GM12878 (cell line): ENCODE measurements around the gene BNIP2. TPM values are rescaled to one million over a fixed set of nuclear protein-coding genes. Genes with fewer than 3 reads are reported as not detected.

Source experiments
- ATAC-seq: fragments of 200-7000 bp; cut with Tn5 transposase; 3 replicates; pipeline ENCODE4 v1.9.1; 2020; ENCODE audit warnings: mild to moderate bottlenecking, moderate library complexity
- BruUV-seq: library from RNA; stranded (reverse); fragments of 400-500 nt; replicated peaks from 2 replicates; lab custom pipeline; 2021; lab: Mats Ljungman, UMichigan
- CTCF ChIA-PET: fragments of 300-600 bp; sonication (Branson Sonifier 250); formaldehyde crosslinking; extraction: SDS; loops from one replicate; lab custom pipeline; 2021; ENCODE audit warnings: inconsistent platforms; lab: Yijun Ruan, JAX
- POLR2A ChIA-PET: fragments of 350-600 bp; formaldehyde crosslinking; extraction: SDS; loops from one replicate; lab custom pipeline; 2021; ENCODE audit warnings: inconsistent platforms; lab: Charles Lee
- RAD21 ChIA-PET: fragments of 300-600 bp; sonication (Branson Sonifier 250); formaldehyde crosslinking; loops from one replicate; lab custom pipeline; 2023; ENCODE audit warnings: antibody characterized with exemption; ENCODE audit not compliant: unreplicated experiment; lab: Charles Lee
- SMC1A ChIA-PET: fragments of 300-600 bp; sonication (Branson Sonifier 250); formaldehyde crosslinking; loops from one replicate; lab custom pipeline; 2023; ENCODE audit not compliant: unreplicated experiment, uncharacterized antibody; lab: Charles Lee
- DNase-seq: peaks from one replicate; pipeline ENCODE4 v3.0.0-alpha.2; 2011; ENCODE audit warnings: low read depth, low spot score
- FAIRE-seq: peaks from 3 replicates; lab custom pipeline; 2011; peaks lifted over from hg19 to GRCh38; lab: Jason Lieb, UNC
- H2AFZ ChIP-seq: 2 replicates; pipeline ENCODE4 v1.6.0; 2011; ENCODE audit warnings: low read depth, low read length, control low read depth; ENCODE audit not compliant: control insufficient read depth
- H3K27ac ChIP-seq: 2 replicates; pipeline ENCODE4 v1.5.1; 2011; ENCODE audit warnings: control low read depth; ENCODE audit not compliant: control insufficient read depth, insufficient read depth
- H3K27me3 ChIP-seq, 2 experiments: replicated peaks in 1 of 2; 2 replicates each; pipeline versions ENCODE4 v1.6.0 to v1.6.1; 2011; ENCODE audit warnings: low read length in 1 of 2; ENCODE audit not compliant: control insufficient read depth in 2 of 2, insufficient read depth in 2 of 2
- H3K36me3 ChIP-seq, 2 experiments: 2 replicates each; pipeline ENCODE4 v1.5.1; 2011; ENCODE audit warnings: low read length in 1 of 2; ENCODE audit not compliant: control insufficient read depth in 2 of 2, insufficient read depth in 2 of 2
- H3K4me1 ChIP-seq: 2 replicates; pipeline ENCODE4 v1.6.1; 2011; ENCODE audit warnings: mild to moderate bottlenecking, low read length, moderate library complexity, mixed read lengths; ENCODE audit not compliant: control insufficient read depth, insufficient read depth
- H3K4me2 ChIP-seq: 2 replicates; pipeline ENCODE4 v1.6.0; 2011; ENCODE audit warnings: control low read depth; ENCODE audit not compliant: control insufficient read depth, insufficient read depth
- H3K4me3 ChIP-seq: fragments of 200-600 bp; sonication (generic); 2 replicates; pipeline ENCODE4 v1.5.1; 2016
- H3K79me2 ChIP-seq: 2 replicates; pipeline ENCODE4 v1.6.0; 2011; ENCODE audit warnings: low read length; ENCODE audit not compliant: control insufficient read depth, insufficient read depth
- H3K9ac ChIP-seq: 2 replicates; pipeline ENCODE4 v1.8.0; 2011; ENCODE audit warnings: low read length, control low read depth, mixed read lengths; ENCODE audit not compliant: control insufficient read depth, insufficient read depth
- H3K9me3 ChIP-seq: replicated peaks from 3 replicates; pipeline ENCODE4 v1.5.1; 2011; ENCODE audit warnings: mild to moderate bottlenecking, low read length; ENCODE audit not compliant: control insufficient read depth, insufficient read depth
- H4K20me1 ChIP-seq: 2 replicates; pipeline ENCODE4 v1.6.0; 2011; ENCODE audit not compliant: control insufficient read depth, insufficient read depth
- ATF2 ChIP-seq: IDR thresholded peaks from 2 replicates; pipeline ENCODE4 v1.6.1; 2012; ENCODE audit warnings: low read length, inconsistent platforms
- EGR1 ChIP-seq, 2 experiments: IDR thresholded peaks; 1 replicate in 1 of 2; 2 replicates in 1 of 2; pipeline ENCODE4 v1.6.1; 2011 to 2012; ENCODE audit warnings: low read depth in 2 of 2, low read length in 2 of 2, borderline replicate concordance in 1 of 2, mild to moderate bottlenecking in 1 of 2, moderate library complexity in 1 of 2
- MAX ChIP-seq: IDR thresholded peaks from 2 replicates; pipeline ENCODE4 v1.6.1; 2012; ENCODE audit warnings: low read depth, low read length, improper control_type of control experiment
- MTA3 ChIP-seq: IDR thresholded peaks from 2 replicates; pipeline ENCODE4 v1.6.1; 2012; ENCODE audit warnings: low read length, inconsistent platforms, borderline replicate concordance
- NFXL1 ChIP-seq: fragments of 450-650 bp; IDR thresholded peaks from 2 replicates; pipeline ENCODE4 v1.6.1; 2017; ENCODE audit warnings: antibody characterized with exemption, mild to moderate bottlenecking, borderline replicate concordance
- SKIL ChIP-seq: fragments of 450-650 bp; IDR thresholded peaks from 2 replicates; pipeline ENCODE4 v1.6.1; 2017; ENCODE audit warnings: mild to moderate bottlenecking, low read depth, inconsistent platforms; ENCODE audit not compliant: poor library complexity, severe bottlenecking
- WGBS: methylation state at CpG from one replicate; pipeline ENCODE4 v1.1.6; 2016; ENCODE audit warnings: low lambda C conversion rate; ENCODE audit not compliant: insufficient replicate concordance, insufficient coverage; ENCODE audit errors: missing lambda C conversion rate; 5-methylcytosine and 5-hydroxymethylcytosine counted together
- in situ Hi-C: fragments of 300-500 bp; cut with MboI; formaldehyde crosslinking; loops from 9 replicates; pipeline ENCODE4 v1.14.3; 2018; ENCODE audit warnings: mixed read lengths
- intact Hi-C: fragments of 100-400 bp; cut with micrococcal nuclease; formaldehyde crosslinking; loops from one replicate; pipeline ENCODE4 v1.14.2; 2022; ENCODE audit not compliant: unreplicated experiment
- polyA plus RNA-seq, 11 experiments: library from polyadenylated mRNA; depleted of rRNA in 4 of 11; unstranded in 6 of 11; stranded (reverse) in 5 of 11; fragments of >200 nt; fragmentation: Nextera tagmentation in 4 of 11; fragmentation: Illumina TruSeq in 1 of 11; extraction: Ambion mirVana in 4 of 11; extraction: Trizol in 1 of 11; gene quantifications; 1 replicate in 1 of 11; 2 replicates in 10 of 11; pipeline versions ENCODE4 v1.2.1 to v1.2.3, GENCODE V29; 2011 to 2016; ENCODE audit warnings: inconsistent platforms in 2 of 11, missing spikeins in 2 of 11, low read depth in 1 of 11
- total RNA-seq, 4 experiments: library from RNA; depleted of rRNA in 3 of 4; stranded (reverse); fragments of >200 nt in 3 of 4; fragmentation: Illumina TruSeq in 1 of 4; extraction: Trizol in 1 of 4; gene quantifications; 2 replicates each; pipeline versions ENCODE4 v1.2.1 to v1.2.3, GENCODE V29; 2013 to 2021

Gene BNIP2
- total and polyA plus RNA-seq, 10 of the 15 experiments (the other 5 are each of a cell fraction or from before 2014, with no cell fraction given): 29.9 to 122 (median 67.7) TPM

GRCh38 chr15:59662260-59662659 is 26.9 kb downstream of the BNIP2 start (continued):
- no peak for TF ChIP-seq MAX
- TF ChIP-seq NFXL1: no peak
- TF ChIP-seq SKIL: no peak

- no peak overlapping the region for H2AFZ ChIP-seq
- in situ Hi-C loops: no loop called here
- H3K36me3 ChIP-seq: peaks cover 0 to 10% of the 10 kb centered on the region in 2 experiments; a peak in 3 of 4 replicates
- no peak overlapping the region for H3K27ac ChIP-seq
- ATAC-seq: no peak
- CTCF ChIA-PET: no interaction called here
- no peak for DNase-seq
- no peaks in the 10 kb centered on the region for H3K27me3 ChIP-seq
- BruUV-seq: no TSS peak
- no peak for FAIRE-seq
- H3K9ac ChIP-seq: no peak overlapping the region
- no peaks in the 10 kb centered on the region for H3K9me3 ChIP-seq
- 96% methylated on average over 1 of the region's 1 CpG for WGBS
- RAD21 ChIA-PET: no interaction called here
- H4K20me1 ChIP-seq: no peaks in the 10 kb centered on the region
- no peak overlapping the region for H3K4me2 ChIP-seq
- no peak for TF ChIP-seq ATF2
- TF ChIP-seq EGR1 (IDR thresholded peaks at IDR 0.05; ENCODE audit: borderline replicate concordance in 1 of 2, low read depth in 2 of 2, low read length in 2 of 2): no peak
- TF ChIP-seq MTA3: no peak
- TF ChIP-seq, all 136 proteins: peak for 0
- H3K4me1 ChIP-seq: 0 out of 2 replicates have a peak, but pooled peaks cover 4% of the 10 kb centered on the region
- ChIA-PET POLR2A (no interaction called here), SMC1A (no interaction called here)
- intact Hi-C loops: no loop called here
- H3K4me3 ChIP-seq: no peak overlapping the region
- H3K79me2 ChIP-seq: peaks cover 31% of the 10 kb centered on the region
Observed at GRCh38 chr15:59659366-59659765, 29.8 kb downstream of the BNIP2 start.
